Upper lobe of left lung (tissue), 4 donors: Measurements from ENCODE around the gene APOBEC3F.

ENCODE experiments used
- CTCF ChIP-seq, 6 experiments: fragments of 450-650 bp in 4 of 6; fragments of 200-600 bp in 2 of 6; sonication (generic) in 2 of 6; IDR thresholded peaks; one replicate each; pipeline ENCODE4 v1.5.1; 2016 to 2019; ENCODE audit warnings: antibody characterized with exemption in 6 of 6
- EP300 ChIP-seq, 4 donors: sonication (generic); formaldehyde crosslinking; IDR thresholded peaks; one replicate each; pipeline ENCODE4 v1.5.1; 2017; ENCODE audit warnings: antibody characterized with exemption in 4 of 4, control low read depth in 2 of 4
- POLR2A ChIP-seq, 4 donors: fragments of 450-650 bp; IDR thresholded peaks; one replicate each; pipeline ENCODE4 v1.5.1; 2016 to 2017; ENCODE audit warnings: antibody characterized with exemption in 4 of 4, mild to moderate bottlenecking in 2 of 4
- POLR2AphosphoS5 ChIP-seq, 2 donors: sonication (generic); formaldehyde crosslinking; IDR thresholded peaks; one replicate each; pipeline ENCODE4 v1.5.1; 2017; ENCODE audit warnings: antibody characterized with exemption in 2 of 2

- TF ChIP-seq CTCF (IDR thresholded peaks at IDR 0.05) (no peak), POLR2A (IDR thresholded peaks at IDR 0.05) (no peak), EP300 (IDR thresholded peaks at IDR 0.05) (no peak), POLR2AphosphoS5 (IDR thresholded peaks at IDR 0.05) (no peak)
These were observed 12.9 kb upstream of the APOBEC3F start for GRCh38 chr22:39027717-39028116.
